AG09319 (cell line): ENCODE results near the gene AURKB.

Experiments used
- DNase-seq: peaks from one replicate; pipeline ENCODE4 v3.0.0-alpha.2; 2010; ENCODE audit warnings: low read depth; ENCODE audit errors: extremely low read depth
- TF ChIP-seq, protein P1 (sequence below): IDR thresholded peaks from 2 replicates; pipeline ENCODE4 v1.5.1; 2011; ENCODE audit warnings: low read depth, mild to moderate bottlenecking, inconsistent platforms, low read length, moderate library complexity

The AURKB gene

DNA sequence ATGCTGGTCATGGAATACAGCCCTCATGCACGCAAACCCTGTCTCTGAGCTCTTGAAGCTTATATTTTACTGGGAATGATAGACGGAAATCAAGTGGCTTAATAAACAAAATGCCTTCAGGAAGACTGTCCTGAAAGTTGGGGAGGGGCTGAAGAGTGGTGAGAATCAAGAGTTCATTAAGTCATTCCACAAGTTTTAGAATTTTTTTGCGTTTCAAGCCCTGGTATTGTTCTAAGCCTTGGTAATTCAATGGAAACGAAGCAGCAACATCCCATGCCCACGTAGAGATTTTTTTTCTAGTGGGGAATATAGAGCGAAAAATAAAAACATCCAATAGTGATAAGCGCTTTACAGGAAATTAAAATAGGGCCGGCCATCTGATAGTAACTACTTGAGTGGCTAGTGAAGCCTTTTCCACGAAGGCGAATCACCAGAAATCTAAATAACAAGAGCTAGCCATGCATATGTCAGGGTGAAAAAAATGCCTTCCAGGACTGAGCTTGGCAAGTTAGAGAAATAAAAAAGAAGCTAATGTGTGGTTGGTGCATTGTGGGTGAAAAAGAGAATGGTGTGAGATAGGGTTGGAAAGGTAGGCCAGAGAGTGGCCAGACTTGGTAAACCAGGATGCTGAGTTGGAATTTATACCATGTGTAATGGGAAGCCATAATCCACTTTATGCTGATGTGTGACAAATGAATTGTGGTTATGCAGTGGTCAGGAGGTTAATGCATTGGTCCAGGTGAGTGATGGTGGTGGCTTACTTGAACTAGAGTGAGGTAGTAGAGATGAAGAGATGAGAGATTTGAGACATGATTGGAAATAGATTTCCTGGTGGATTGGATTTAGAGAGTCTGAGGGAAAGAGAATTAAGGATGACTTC is 39.5 kb upstream of the AURKB start:
- TF ChIP-seq, protein P1, sequence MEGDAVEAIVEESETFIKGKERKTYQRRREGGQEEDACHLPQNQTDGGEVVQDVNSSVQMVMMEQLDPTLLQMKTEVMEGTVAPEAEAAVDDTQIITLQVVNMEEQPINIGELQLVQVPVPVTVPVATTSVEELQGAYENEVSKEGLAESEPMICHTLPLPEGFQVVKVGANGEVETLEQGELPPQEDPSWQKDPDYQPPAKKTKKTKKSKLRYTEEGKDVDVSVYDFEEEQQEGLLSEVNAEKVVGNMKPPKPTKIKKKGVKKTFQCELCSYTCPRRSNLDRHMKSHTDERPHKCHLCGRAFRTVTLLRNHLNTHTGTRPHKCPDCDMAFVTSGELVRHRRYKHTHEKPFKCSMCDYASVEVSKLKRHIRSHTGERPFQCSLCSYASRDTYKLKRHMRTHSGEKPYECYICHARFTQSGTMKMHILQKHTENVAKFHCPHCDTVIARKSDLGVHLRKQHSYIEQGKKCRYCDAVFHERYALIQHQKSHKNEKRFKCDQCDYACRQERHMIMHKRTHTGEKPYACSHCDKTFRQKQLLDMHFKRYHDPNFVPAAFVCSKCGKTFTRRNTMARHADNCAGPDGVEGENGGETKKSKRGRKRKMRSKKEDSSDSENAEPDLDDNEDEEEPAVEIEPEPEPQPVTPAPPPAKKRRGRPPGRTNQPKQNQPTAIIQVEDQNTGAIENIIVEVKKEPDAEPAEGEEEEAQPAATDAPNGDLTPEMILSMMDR = no peak
- no peak for DNase-seq

- DNase-seq = peak; percentile 72
- TF ChIP-seq, protein P1 = no peak
Measured at GRCh38 chr17:8248751-8249607, 38.6 kb upstream of the AURKB start, which contains the start of gene PFAS. Gene PFAS (plus strand): TSS chr17:8249289. CDS start chr17:8253938, 4,649 bp downstream.

DNA sequence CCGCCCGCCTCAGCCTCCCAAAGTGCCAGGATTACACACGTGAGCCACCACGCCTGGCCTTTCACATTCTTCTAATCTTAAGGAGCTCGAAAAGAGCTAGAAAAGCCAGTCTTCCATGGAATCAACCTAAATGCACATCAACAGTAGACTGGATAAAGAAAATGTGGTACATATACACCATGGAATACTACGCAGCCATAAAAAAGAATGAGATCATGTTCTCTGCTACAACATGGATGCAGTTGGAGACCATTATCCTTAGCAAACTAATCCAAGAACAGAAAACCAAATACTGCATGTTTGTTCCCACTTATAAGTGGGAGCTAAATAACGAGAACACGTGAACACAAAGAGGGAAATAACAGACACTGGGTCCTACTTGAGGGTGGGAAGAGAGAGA is 34.4 kb upstream of the AURKB start:
- TF ChIP-seq, protein P1 = no peak
- DNase-seq = no peak

DNA sequence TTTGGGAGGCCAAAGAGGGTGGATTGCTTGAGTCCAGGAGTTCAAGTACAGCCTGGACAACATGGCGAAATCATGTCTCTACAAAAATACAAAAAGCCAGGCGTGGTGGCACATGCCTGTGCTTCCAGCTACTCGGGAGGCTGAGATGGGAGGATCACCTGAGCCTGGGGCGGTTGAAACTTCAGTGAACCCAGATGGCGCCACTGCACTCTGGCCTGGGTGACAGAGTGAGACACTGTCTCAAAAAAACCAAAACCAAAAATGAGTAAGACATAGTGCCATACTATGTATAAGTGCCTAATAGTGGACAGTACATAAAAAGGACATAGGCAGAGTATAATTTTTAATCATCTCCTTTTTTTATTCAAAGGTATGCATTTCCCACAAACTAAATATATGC is 33.5 kb upstream of the AURKB start:
- TF ChIP-seq, protein P1 = no peak
- DNase-seq = no peak

DNA sequence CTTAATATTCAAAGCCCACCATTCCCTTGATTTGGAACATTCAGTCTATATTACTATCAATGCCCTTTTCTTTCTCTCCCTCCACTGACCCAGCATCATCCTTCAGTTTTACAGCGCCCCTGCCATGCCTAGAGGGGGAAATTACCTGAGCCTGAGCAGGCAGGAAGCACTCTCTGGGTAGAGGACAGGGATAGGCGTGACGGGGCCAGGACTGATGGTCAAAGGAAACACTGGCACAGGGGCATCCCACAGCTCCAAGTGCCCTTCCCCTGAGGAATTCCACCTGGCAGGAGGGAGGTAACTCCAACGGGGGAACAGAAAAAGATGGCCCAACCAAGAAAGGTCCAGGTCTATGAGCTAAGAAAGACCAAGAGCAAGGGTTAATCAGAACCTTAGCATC is 27.5 kb upstream of the AURKB start:
- no peak for DNase-seq
- TF ChIP-seq, protein P1 = no peak

DNA sequence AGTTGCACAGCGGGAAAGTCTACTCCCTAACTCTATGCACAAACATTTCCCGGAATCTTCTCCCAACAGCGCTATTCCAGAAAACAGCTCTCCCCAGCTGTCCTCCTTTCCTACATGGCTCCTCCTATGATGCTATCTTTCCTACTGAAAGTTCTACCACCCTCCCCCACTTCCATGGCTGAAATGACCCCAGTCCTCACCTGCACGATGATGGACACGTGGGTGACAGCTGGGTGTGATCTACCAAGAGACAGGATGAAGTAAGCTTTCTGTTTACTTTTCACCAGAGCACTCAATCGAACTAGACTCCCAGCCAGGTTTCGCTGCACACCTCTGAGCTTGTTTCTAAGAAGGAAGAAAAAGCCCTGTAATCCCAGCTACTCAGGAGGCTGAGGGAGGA is 26.8 kb upstream of the AURKB start:
- TF ChIP-seq, protein P1 = no peak
- no peak for DNase-seq

DNA sequence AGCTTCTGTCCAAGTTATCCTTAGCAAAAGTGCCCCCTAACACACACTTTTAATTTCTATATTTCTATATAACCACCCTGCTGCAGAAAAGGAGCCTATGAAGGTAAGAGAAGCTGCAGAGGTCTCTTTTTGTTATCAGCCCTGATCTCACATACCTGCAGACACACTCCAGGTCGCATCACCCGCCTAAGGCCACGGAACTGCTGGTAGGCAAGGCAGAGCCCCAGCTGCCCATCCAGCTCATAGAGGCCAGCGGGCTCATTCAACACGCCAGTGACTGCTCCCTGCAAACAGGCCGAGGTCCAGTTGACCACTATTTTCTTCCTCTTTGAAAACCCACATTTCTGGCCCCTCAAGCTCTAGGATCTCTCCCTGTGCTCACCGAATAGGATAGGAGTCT is 25.3 kb upstream of the AURKB start:
- no peak for DNase-seq
- TF ChIP-seq, protein P1 = no peak
